HEK293 (cell line): ENCODE data around the gene MYBPC3.

Experiments
- CTCF ChIP-seq: fragments of 450-650 bp; formaldehyde crosslinking; IDR thresholded peaks from 2 replicates; pipeline ENCODE4 v1.5.1; 2016; ENCODE audit warnings: missing biosample characterization, missing genetic modification characterization
- HOXA7 ChIP-seq: sonication (generic); formaldehyde crosslinking; IDR thresholded peaks from 2 replicates; pipeline ENCODE4 v1.8.1; 2022; ENCODE audit warnings: missing genetic modification reagents, borderline replicate concordance
- SP7 ChIP-seq: fragments of 450-650 bp; formaldehyde crosslinking; IDR thresholded peaks from 2 replicates; pipeline ENCODE4 v1.5.1; 2016; ENCODE audit warnings: missing biosample characterization, missing genetic modification characterization
- ZNF639 ChIP-seq: fragments of 450-650 bp; formaldehyde crosslinking; IDR thresholded peaks from 2 replicates; pipeline ENCODE4 v1.5.1; 2016; ENCODE audit warnings: missing biosample characterization, missing genetic modification characterization
- ZSCAN30 ChIP-seq: fragments of 450-650 bp; IDR thresholded peaks from 2 replicates; pipeline ENCODE4 v1.5.1; 2018; ENCODE audit warnings: missing biosample characterization, mild to moderate bottlenecking, missing genetic modification characterization, moderate library complexity
- ZSCAN5A ChIP-seq: fragments of 450-650 bp; formaldehyde crosslinking; IDR thresholded peaks from 2 replicates; pipeline ENCODE4 v1.5.1; 2016; ENCODE audit warnings: missing biosample characterization, missing genetic modification characterization

GRCh38 chr11:47353978-47354774 is 1.7 kb upstream of the MYBPC3 start:
- no peak for TF ChIP-seq ZNF639
- TF ChIP-seq HOXA7 (CRISPR knock-in tag): no peak
- no peak for TF ChIP-seq ZSCAN30 (tag by site-specific recombination)
- no peak for TF ChIP-seq CTCF
- TF ChIP-seq ZSCAN5A (tag by site-specific recombination): no peak
- no peak for TF ChIP-seq SP7 (tag by site-specific recombination)
